ENCODE data around the gene QTRT2.

DNA sequence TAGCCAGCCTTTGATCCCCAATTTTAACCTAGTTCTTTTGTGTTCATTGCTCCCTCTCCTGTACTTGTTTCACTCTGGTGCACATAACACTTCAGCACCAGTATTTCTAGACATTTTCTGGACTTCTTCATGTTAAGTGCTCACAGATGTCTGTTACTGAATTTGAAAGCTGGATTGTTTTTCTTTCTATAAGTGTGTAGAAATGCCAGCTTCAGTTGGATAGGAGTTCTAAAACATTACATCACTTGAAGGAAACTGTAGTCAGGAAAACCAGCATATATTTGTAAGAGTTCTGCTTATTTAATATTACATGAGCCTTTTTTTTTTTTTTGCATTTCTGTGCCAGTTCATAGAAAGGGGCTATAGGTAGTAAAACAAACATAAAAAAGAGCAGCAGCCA lies 21.6 kb downstream of the QTRT2 start:
- TF ChIP-seq RFX5 (IDR thresholded peaks at IDR 0.05) (no peak), RCOR1 (IDR thresholded peaks at IDR 0.05; ENCODE audit: low read depth, low read length) (no peak), ZNF302 (CRISPR knock-in tag; IDR thresholded peaks at IDR 0.05) (no peak), RAD21 (conservative IDR thresholded peaks at IDR 0.05 in 1 of 2, IDR thresholded peaks at IDR 0.05 in 1 of 2) (no peak), ZFP36 (IDR thresholded peaks at IDR 0.05; ENCODE audit: borderline replicate concordance, partially characterized antibody) (no peak), MYC (IDR thresholded peaks at IDR 0.05; ENCODE audit: borderline replicate concordance, low read length) (no peak), TP53 (CRISPR knock-in tag; IDR thresholded peaks at IDR 0.05) (no peak), MAZ (IDR thresholded peaks at IDR 0.05; ENCODE audit: borderline replicate concordance, low read depth, low read length) (no peak), CEBPB (IDR thresholded peaks at IDR 0.05) (no peak), POLR2A (IDR thresholded peaks at IDR 0.05; ENCODE audit: low read length) (no peak)
- TF ChIP-seq, protein P1, sequence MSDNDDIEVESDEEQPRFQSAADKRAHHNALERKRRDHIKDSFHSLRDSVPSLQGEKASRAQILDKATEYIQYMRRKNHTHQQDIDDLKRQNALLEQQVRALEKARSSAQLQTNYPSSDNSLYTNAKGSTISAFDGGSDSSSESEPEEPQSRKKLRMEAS (IDR thresholded peaks at IDR 0.05), result no peak
- TF ChIP-seq, protein P2, sequence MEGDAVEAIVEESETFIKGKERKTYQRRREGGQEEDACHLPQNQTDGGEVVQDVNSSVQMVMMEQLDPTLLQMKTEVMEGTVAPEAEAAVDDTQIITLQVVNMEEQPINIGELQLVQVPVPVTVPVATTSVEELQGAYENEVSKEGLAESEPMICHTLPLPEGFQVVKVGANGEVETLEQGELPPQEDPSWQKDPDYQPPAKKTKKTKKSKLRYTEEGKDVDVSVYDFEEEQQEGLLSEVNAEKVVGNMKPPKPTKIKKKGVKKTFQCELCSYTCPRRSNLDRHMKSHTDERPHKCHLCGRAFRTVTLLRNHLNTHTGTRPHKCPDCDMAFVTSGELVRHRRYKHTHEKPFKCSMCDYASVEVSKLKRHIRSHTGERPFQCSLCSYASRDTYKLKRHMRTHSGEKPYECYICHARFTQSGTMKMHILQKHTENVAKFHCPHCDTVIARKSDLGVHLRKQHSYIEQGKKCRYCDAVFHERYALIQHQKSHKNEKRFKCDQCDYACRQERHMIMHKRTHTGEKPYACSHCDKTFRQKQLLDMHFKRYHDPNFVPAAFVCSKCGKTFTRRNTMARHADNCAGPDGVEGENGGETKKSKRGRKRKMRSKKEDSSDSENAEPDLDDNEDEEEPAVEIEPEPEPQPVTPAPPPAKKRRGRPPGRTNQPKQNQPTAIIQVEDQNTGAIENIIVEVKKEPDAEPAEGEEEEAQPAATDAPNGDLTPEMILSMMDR (IDR thresholded peaks at IDR 0.05), result no peak
- TF ChIP-seq, protein P3, sequence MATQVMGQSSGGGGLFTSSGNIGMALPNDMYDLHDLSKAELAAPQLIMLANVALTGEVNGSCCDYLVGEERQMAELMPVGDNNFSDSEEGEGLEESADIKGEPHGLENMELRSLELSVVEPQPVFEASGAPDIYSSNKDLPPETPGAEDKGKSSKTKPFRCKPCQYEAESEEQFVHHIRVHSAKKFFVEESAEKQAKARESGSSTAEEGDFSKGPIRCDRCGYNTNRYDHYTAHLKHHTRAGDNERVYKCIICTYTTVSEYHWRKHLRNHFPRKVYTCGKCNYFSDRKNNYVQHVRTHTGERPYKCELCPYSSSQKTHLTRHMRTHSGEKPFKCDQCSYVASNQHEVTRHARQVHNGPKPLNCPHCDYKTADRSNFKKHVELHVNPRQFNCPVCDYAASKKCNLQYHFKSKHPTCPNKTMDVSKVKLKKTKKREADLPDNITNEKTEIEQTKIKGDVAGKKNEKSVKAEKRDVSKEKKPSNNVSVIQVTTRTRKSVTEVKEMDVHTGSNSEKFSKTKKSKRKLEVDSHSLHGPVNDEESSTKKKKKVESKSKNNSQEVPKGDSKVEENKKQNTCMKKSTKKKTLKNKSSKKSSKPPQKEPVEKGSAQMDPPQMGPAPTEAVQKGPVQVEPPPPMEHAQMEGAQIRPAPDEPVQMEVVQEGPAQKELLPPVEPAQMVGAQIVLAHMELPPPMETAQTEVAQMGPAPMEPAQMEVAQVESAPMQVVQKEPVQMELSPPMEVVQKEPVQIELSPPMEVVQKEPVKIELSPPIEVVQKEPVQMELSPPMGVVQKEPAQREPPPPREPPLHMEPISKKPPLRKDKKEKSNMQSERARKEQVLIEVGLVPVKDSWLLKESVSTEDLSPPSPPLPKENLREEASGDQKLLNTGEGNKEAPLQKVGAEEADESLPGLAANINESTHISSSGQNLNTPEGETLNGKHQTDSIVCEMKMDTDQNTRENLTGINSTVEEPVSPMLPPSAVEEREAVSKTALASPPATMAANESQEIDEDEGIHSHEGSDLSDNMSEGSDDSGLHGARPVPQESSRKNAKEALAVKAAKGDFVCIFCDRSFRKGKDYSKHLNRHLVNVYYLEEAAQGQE (IDR thresholded peaks at IDR 0.05), result no peak
- TF ChIP-seq, protein P4, sequence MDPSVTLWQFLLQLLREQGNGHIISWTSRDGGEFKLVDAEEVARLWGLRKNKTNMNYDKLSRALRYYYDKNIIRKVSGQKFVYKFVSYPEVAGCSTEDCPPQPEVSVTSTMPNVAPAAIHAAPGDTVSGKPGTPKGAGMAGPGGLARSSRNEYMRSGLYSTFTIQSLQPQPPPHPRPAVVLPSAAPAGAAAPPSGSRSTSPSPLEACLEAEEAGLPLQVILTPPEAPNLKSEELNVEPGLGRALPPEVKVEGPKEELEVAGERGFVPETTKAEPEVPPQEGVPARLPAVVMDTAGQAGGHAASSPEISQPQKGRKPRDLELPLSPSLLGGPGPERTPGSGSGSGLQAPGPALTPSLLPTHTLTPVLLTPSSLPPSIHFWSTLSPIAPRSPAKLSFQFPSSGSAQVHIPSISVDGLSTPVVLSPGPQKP (IDR thresholded peaks at IDR 0.05; ENCODE audit: low read depth, low read length), result no peak

Data from A549 (cell line).